Neural progenitor cell (in vitro differentiated cells): ENCODE measurements around the gene ANAPC1.
"Not testable (repeated sequence)": the region's sequence is repeated elsewhere in the genome, so short reads cannot be mapped to it uniquely, and the experiment has no call there.

Experiments used
- EZH2 ChIP-seq: fragments of 200-600 bp; sonication (generic); IDR thresholded peaks from 2 replicates; pipeline ENCODE4 v1.6.1; 2017; ENCODE audit warnings: antibody characterized with exemption, mild to moderate bottlenecking, moderate library complexity
- EZH2phosphoT487 ChIP-seq: fragments of 200-600 bp; sonication (generic); IDR thresholded peaks from 2 replicates; pipeline ENCODE4 v1.6.1; 2017; ENCODE audit warnings: antibody characterized with exemption
- TF ChIP-seq, protein P1 (sequence below): fragments of 200-600 bp; sonication (generic); IDR thresholded peaks from 2 replicates; pipeline ENCODE4 v1.5.1; 2017; ENCODE audit warnings: antibody characterized with exemption, mild to moderate bottlenecking

DNA sequence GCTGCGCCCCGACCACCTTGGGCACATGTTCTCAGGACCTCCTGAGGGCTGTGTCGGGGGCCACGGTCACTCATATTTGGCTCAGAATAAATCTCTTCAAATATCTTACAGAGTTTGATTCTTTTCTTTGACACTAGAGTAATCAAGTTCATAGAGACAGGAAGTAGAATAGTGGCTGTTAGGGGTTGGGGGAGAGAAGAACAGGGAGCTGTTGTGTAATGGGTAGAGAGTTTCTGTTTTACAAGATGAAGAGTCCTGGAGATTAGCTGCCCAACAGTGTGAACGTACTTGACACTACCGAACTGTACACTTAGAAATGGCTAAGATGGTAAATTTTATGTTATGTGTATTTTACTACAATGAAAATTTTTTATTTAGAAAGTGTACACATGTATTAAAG lies 148.6 kb downstream of the ANAPC1 start:
- TF ChIP-seq, protein P1, sequence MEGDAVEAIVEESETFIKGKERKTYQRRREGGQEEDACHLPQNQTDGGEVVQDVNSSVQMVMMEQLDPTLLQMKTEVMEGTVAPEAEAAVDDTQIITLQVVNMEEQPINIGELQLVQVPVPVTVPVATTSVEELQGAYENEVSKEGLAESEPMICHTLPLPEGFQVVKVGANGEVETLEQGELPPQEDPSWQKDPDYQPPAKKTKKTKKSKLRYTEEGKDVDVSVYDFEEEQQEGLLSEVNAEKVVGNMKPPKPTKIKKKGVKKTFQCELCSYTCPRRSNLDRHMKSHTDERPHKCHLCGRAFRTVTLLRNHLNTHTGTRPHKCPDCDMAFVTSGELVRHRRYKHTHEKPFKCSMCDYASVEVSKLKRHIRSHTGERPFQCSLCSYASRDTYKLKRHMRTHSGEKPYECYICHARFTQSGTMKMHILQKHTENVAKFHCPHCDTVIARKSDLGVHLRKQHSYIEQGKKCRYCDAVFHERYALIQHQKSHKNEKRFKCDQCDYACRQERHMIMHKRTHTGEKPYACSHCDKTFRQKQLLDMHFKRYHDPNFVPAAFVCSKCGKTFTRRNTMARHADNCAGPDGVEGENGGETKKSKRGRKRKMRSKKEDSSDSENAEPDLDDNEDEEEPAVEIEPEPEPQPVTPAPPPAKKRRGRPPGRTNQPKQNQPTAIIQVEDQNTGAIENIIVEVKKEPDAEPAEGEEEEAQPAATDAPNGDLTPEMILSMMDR: not testable (repeated sequence)
- not testable (repeated sequence) for TF ChIP-seq EZH2, EZH2phosphoT487
